GM12878 (cell line): ENCODE data around the gene CPNE4.

Experiments
- CTCF ChIP-seq, 3 experiments: IDR thresholded peaks in 2 of 3; conservative IDR thresholded peaks in 1 of 3; 2 replicates each; pipeline ENCODE4 v1.5.1; 2011; ENCODE audit warnings: low read depth in 3 of 3, low read length in 3 of 3, mild to moderate bottlenecking in 3 of 3, control low read depth in 2 of 3, moderate library complexity in 2 of 3, inconsistent platforms in 1 of 3, mixed read lengths in 1 of 3; ENCODE audit not compliant: control insufficient read depth in 2 of 3, insufficient read depth in 1 of 3; ENCODE audit errors: extremely low read depth in 1 of 3
- EP300 ChIP-seq, 2 experiments: fragments of 150-350 bp in 1 of 2; IDR thresholded peaks; 2 replicates each; pipeline ENCODE4 v1.6.1; 2011 to 2012; ENCODE audit warnings: low read depth in 2 of 2, low read length in 2 of 2, borderline replicate concordance in 1 of 2, improper control_type of control experiment in 1 of 2, inconsistent platforms in 1 of 2; ENCODE audit not compliant: control insufficient read depth in 1 of 2
- EZH2 ChIP-seq: IDR thresholded peaks from 2 replicates; pipeline ENCODE4 v1.6.1; 2012; ENCODE audit warnings: low read depth, mild to moderate bottlenecking, control low read depth, inconsistent platforms, low read length, borderline replicate concordance; ENCODE audit not compliant: control insufficient read depth
- MAX ChIP-seq: IDR thresholded peaks from 2 replicates; pipeline ENCODE4 v1.6.1; 2012; ENCODE audit warnings: low read depth, low read length, improper control_type of control experiment
- POLR2A ChIP-seq: IDR thresholded peaks from 2 replicates; pipeline ENCODE4 v1.6.1; 2011; ENCODE audit warnings: low read depth, mild to moderate bottlenecking, low read length
- POLR2AphosphoS5 ChIP-seq: IDR thresholded peaks from 2 replicates; pipeline ENCODE4 v1.6.1; 2011; ENCODE audit warnings: mild to moderate bottlenecking, low read length, inconsistent platforms
- RELB ChIP-seq: fragments of 450-650 bp; IDR thresholded peaks from 2 replicates; pipeline ENCODE4 v1.6.1; 2017; ENCODE audit warnings: low read depth, mild to moderate bottlenecking, moderate library complexity
- SIX5 ChIP-seq: IDR thresholded peaks from 2 replicates; pipeline ENCODE4 v1.6.1; 2011; ENCODE audit warnings: mild to moderate bottlenecking, low read depth, low read length, moderate library complexity; ENCODE audit not compliant: severe bottlenecking
- STAT3 ChIP-seq: IDR thresholded peaks from 2 replicates; pipeline ENCODE4 v1.6.1; 2011; ENCODE audit warnings: low read depth, low read length, improper control_type of control experiment

- TF ChIP-seq POLR2A (no peak), CTCF (IDR thresholded peaks at IDR 0.05 in 2 of 3, conservative IDR thresholded peaks at IDR 0.05 in 1 of 3; ENCODE audit: control insufficient read depth in 2 of 3, extremely low read depth in 1 of 3, insufficient read depth in 1 of 3, low read depth in 3 of 3, low read length in 3 of 3) (no peak), MAX (no peak), EP300 (IDR thresholded peaks at IDR 0.05; ENCODE audit: borderline replicate concordance in 1 of 2, control insufficient read depth in 1 of 2, low read depth in 2 of 2, low read length in 2 of 2) (no peak), EZH2 (no peak), STAT3 (no peak), RELB (no peak), POLR2AphosphoS5 (no peak), SIX5 (no peak)
These were observed 412.1 kb downstream of the CPNE4 start for GRCh38 chr3:131622726-131623125.
